Astrocyte (in vitro differentiated cells and primary cell): ENCODE results near the gene TMEM234. TPM values are rescaled to one million over a fixed set of nuclear protein-coding genes. Genes with fewer than 3 reads are reported as not detected.
"Not testable (repeated sequence)": the region's sequence is repeated elsewhere in the genome, so short reads cannot be mapped to it uniquely, and the experiment has no call there.

Experiments used
- DNase-seq: peaks from one replicate; pipeline ENCODE4 v3.0.0-alpha.2; 2010; ENCODE audit warnings: low read depth
- FAIRE-seq: peaks from 2 replicates; lab custom pipeline; 2011; peaks lifted over from hg19 to GRCh38; lab: Jason Lieb, UNC
- H2AFZ ChIP-seq: 2 replicates; pipeline ENCODE4 v1.6.0; 2012; ENCODE audit warnings: low read depth, low read length, inconsistent platforms
- H3K27ac ChIP-seq: 2 replicates; pipeline ENCODE4 v1.5.1; 2011; ENCODE audit warnings: low read depth, low read length, inconsistent platforms
- H3K27me3 ChIP-seq: 2 replicates; pipeline ENCODE4 v1.6.0; 2011; ENCODE audit warnings: low read length, inconsistent platforms; ENCODE audit not compliant: insufficient read depth
- H3K36me3 ChIP-seq: 2 replicates; pipeline ENCODE4 v1.5.1; 2011; ENCODE audit warnings: low read length, inconsistent platforms; ENCODE audit not compliant: insufficient read depth
- H3K4me1 ChIP-seq: 2 replicates; pipeline ENCODE4 v1.5.1; 2011; ENCODE audit warnings: low read length, inconsistent platforms; ENCODE audit not compliant: insufficient read depth
- H3K4me2 ChIP-seq: 2 replicates; pipeline ENCODE4 v1.6.0; 2012; ENCODE audit warnings: low read length, inconsistent platforms
- H3K4me3 ChIP-seq: 2 replicates; pipeline ENCODE4 v1.5.1; 2011; ENCODE audit warnings: low read depth, mild to moderate bottlenecking, low read length, inconsistent platforms; ENCODE audit not compliant: insufficient read depth
- H3K79me2 ChIP-seq: 2 replicates; pipeline ENCODE4 v1.6.0; 2012; ENCODE audit warnings: mild to moderate bottlenecking, low read length, inconsistent platforms; ENCODE audit not compliant: insufficient read depth
- H3K9ac ChIP-seq: 2 replicates; pipeline ENCODE4 v1.6.0; 2012; ENCODE audit warnings: mild to moderate bottlenecking, low read length, inconsistent platforms
- H3K9me3 ChIP-seq: 2 replicates; pipeline ENCODE4 v1.5.1; 2012; ENCODE audit warnings: low read depth, mild to moderate bottlenecking, low read length, inconsistent platforms; ENCODE audit not compliant: insufficient read depth
- H4K20me1 ChIP-seq: 2 replicates; pipeline ENCODE4 v1.6.0; 2012; ENCODE audit warnings: low read length, inconsistent platforms; ENCODE audit not compliant: insufficient read depth
- H3K27ac Mint-ChIP-seq: one replicate; pipeline ENCODE4 v1.8.0; 2021; ENCODE audit warnings: mild to moderate bottlenecking, mixed read lengths; ENCODE audit not compliant: unreplicated experiment
- H3K27me3 Mint-ChIP-seq: one replicate; pipeline ENCODE4 v1.8.0; 2021; ENCODE audit warnings: low read depth, mixed read lengths; ENCODE audit not compliant: unreplicated experiment
- H3K36me3 Mint-ChIP-seq: one replicate; pipeline ENCODE4 v1.8.0; 2021; ENCODE audit warnings: low read depth, mixed read lengths; ENCODE audit not compliant: unreplicated experiment
- H3K4me1 Mint-ChIP-seq: one replicate; pipeline ENCODE4 v1.8.0; 2021; ENCODE audit warnings: low read depth, mixed read lengths; ENCODE audit not compliant: unreplicated experiment
- H3K4me3 Mint-ChIP-seq: one replicate; pipeline ENCODE4 v1.8.0; 2021; ENCODE audit warnings: mild to moderate bottlenecking, moderate library complexity, mixed read lengths; ENCODE audit not compliant: unreplicated experiment
- H3K9me3 Mint-ChIP-seq: one replicate; pipeline ENCODE4 v1.8.0; 2021; ENCODE audit warnings: mild to moderate bottlenecking, mixed read lengths; ENCODE audit not compliant: unreplicated experiment
- CTCF ChIP-seq: IDR thresholded peaks from 2 replicates; pipeline ENCODE4 v1.5.1; 2011; ENCODE audit warnings: low read depth, mild to moderate bottlenecking, inconsistent platforms, low read length, moderate library complexity; ENCODE audit not compliant: insufficient read depth
- EZH2 ChIP-seq: IDR thresholded peaks from 2 replicates; pipeline ENCODE4 v1.6.1; 2012; ENCODE audit warnings: mild to moderate bottlenecking, low read length, inconsistent platforms; ENCODE audit not compliant: insufficient read depth
- total RNA-seq: library from RNA; stranded (reverse); gene quantifications from 2 replicates; pipeline ENCODE4 v1.2.1, GENCODE V29; 2021

The TMEM234 gene
- total RNA-seq, 1 donor from 2014 or later, result 17.3 TPM

GRCh38 chr1:32266921-32267591, 44.9 kb upstream of the TMEM234 start:
- Mint-ChIP-seq H3K27me3 (peaks cover 8% of the 10 kb centered on the region), H3K4me1 (peaks cover 6% of the 10 kb centered on the region), H3K36me3 (no peaks in the 10 kb centered on the region), H3K4me3 (no peak overlapping the region), H3K27ac (peak overlapping the region; percentile 50), H3K9me3 (peaks cover 2% of the 10 kb centered on the region)
- Histone ChIP-seq H2AFZ (no peak overlapping the region), H3K36me3 (no peaks in the 10 kb centered on the region), H3K27me3 (no peaks in the 10 kb centered on the region), H3K27ac (no peak overlapping the region), H3K79me2 (no peaks in the 10 kb centered on the region), H3K9me3 (no peaks in the 10 kb centered on the region), H3K9ac (no peak overlapping the region), H3K4me1 (peaks cover 8% of the 10 kb centered on the region), H3K4me3 (no peak overlapping the region), H4K20me1 (no peaks in the 10 kb centered on the region), H3K4me2 (peak overlapping the region; percentile 26)
- FAIRE-seq (no peak), DNase-seq (peak; percentile 36)
- TF ChIP-seq CTCF, result no peak
- no peak for TF ChIP-seq EZH2

- Histone ChIP-seq H3K4me3 (no peak overlapping the region), H3K9me3 (no peaks in the 10 kb centered on the region), H4K20me1 (no peaks in the 10 kb centered on the region), H3K27ac (no peak overlapping the region), H3K4me1 (peaks cover 8% of the 10 kb centered on the region), H3K27me3 (no peaks in the 10 kb centered on the region), H2AFZ (no peak overlapping the region), H3K4me2 (no peak overlapping the region), H3K9ac (no peak overlapping the region), H3K79me2 (no peaks in the 10 kb centered on the region), H3K36me3 (no peaks in the 10 kb centered on the region)
- Mint-ChIP-seq H3K4me3 (no peak overlapping the region), H3K27me3 (no peaks in the 10 kb centered on the region), H3K36me3 (no peaks in the 10 kb centered on the region), H3K9me3 (peaks cover 2% of the 10 kb centered on the region), H3K4me1 (peaks cover 6% of the 10 kb centered on the region), H3K27ac (no peak overlapping the region)
- TF ChIP-seq CTCF (no peak), EZH2 (no peak)
- no peak for DNase-seq
- no peak for FAIRE-seq
Observed at GRCh38 chr1:32265846-32266245, 43.7 kb upstream of the TMEM234 start.

- peaks cover 8% of the 10 kb centered on the region for H3K4me1 ChIP-seq
- no peak overlapping the region for H3K4me2 ChIP-seq
- no peak for FAIRE-seq
- no peak overlapping the region for H3K9ac ChIP-seq
- no peak overlapping the region for H3K4me3 ChIP-seq
- Mint-ChIP-seq H3K36me3 (no peaks in the 10 kb centered on the region), H3K27ac (no peak overlapping the region), H3K4me1 (peaks cover 6% of the 10 kb centered on the region), H3K4me3 (no peak overlapping the region), H3K27me3 (no peaks in the 10 kb centered on the region), H3K9me3 (no peaks in the 10 kb centered on the region)
- H3K36me3 ChIP-seq, result no peaks in the 10 kb centered on the region
- H3K79me2 ChIP-seq, result no peaks in the 10 kb centered on the region
- no peak for TF ChIP-seq EZH2
- TF ChIP-seq CTCF, result no peak
- H4K20me1 ChIP-seq, result no peaks in the 10 kb centered on the region
- H2AFZ ChIP-seq, result no peak overlapping the region
- H3K9me3 ChIP-seq, result no peaks in the 10 kb centered on the region
- no peak for DNase-seq
- H3K27ac ChIP-seq, result no peak overlapping the region
- H3K27me3 ChIP-seq, result no peaks in the 10 kb centered on the region
Observed at GRCh38 chr1:32263744-32264143, 41.6 kb upstream of the TMEM234 start.

GRCh38 chr1:32263236-32263593, 41.1 kb upstream of the TMEM234 start:
- H4K20me1 ChIP-seq, H3K79me2 ChIP-seq, H3K27ac ChIP-seq, H3K27ac Mint-ChIP-seq, H3K27me3 Mint-ChIP-seq, H3K36me3 ChIP-seq, H3K4me3 ChIP-seq, H3K9me3 ChIP-seq, H3K36me3 Mint-ChIP-seq, H3K4me3 Mint-ChIP-seq, H3K27me3 ChIP-seq, H3K9ac ChIP-seq, H3K4me2 ChIP-seq, H3K4me1 Mint-ChIP-seq, FAIRE-seq, H2AFZ ChIP-seq, H3K9me3 Mint-ChIP-seq, H3K4me1 ChIP-seq, DNase-seq: not testable (repeated sequence)
